ENCODE measurements around the gene HCK.

Gene HCK

DNA sequence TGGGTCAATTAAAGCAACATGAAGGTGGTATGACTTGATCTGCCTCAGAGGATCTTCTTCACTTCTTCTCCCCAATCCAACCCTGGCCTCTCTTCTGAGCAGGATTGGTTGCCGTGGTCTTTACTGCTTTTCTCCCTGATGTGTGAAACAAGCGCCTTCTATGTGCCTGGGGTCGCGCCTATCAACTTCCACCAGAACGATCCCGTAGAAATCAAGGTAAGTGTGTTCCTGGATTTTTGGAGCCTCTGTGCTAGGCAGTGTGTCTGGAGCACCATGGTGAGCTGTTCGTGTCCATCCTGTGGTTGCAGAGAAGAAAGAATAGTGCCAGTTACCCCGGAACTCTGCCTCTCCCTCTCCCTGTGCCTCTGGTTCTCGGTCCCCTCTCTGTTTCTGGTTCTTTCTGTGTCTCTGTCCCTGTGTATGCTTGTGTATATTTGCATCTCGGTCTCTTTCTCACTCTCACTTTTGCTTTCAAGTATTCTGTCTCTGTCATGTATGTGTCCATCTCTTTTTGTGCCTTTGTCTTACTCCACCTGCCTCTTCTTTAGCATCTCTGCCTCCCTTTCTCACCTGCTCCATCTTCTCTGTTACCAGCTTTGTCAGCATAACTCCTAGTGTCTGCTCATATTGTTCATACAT lies 81.0 kb downstream of the HCK start:
- DNase-seq: no peak

GRCh38 chr20:32134026-32134425 lies 82.0 kb downstream of the HCK start:
- DNase-seq: no peak

DNA sequence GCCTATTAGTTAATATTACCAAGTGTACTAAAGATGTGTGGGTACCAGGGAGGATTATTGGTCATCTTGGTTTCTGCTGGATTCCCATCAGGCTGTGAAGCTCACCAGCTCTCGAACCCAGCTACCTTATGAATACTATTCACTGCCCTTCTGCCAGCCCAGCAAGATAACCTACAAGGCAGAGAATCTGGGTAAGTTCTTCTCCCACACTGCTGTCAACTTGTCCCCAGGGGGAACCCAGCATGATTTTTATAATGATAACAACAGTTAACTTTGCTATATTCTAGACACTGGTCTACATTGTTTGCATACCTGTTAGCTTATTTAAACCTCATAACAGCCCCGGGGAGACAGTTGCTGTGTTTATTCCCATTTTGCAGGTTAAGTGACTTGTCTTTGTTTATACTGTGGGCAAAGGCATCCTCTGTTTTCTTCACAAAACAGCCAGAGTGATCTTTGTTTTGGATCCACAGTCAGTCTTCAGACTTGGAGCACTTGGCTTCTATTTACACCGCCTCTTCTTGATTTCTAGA lies 84.0 kb downstream of the HCK start:
- peak; percentile 8 for DNase-seq

DNA sequence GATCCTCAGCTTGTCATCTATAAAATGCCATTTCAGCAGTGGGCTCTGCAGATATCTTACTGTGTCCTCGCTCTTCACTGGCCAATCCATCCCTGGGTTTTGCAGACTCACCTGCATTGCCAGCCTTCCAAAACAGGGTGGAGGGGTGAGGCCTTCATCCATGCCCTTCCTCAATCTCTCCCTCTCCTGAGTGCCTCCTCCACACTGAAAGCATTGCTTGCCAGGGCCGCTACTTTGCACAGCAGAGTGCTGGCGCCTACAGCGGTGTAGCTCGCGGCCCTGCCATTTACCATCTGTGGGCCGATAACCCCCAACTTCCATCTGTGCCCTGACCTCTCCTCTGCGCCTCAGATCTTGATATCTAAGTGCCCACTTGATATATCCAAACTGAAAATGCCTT lies 86.9 kb downstream of the HCK start:
- no peak for DNase-seq

DNA sequence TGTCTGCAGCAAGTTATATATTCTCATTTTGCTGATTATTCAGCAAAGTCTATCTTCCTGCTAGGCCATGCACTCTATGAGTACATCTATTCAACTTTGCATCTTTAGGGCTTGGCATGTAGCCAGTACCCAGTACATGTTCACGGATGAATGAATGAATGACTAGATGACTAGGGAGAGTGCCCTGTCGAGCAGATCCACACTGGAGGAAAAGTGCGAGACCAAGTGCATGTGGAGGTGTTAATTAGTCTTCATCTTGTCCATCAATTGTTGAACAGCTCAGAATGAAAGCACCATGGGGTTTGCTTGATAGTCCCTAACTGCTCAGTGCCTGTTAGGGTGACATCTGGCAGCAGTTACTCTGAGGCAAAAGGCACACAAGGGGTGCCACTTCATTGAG lies 87.9 kb downstream of the HCK start:
- DNase-seq: no peak

DNA sequence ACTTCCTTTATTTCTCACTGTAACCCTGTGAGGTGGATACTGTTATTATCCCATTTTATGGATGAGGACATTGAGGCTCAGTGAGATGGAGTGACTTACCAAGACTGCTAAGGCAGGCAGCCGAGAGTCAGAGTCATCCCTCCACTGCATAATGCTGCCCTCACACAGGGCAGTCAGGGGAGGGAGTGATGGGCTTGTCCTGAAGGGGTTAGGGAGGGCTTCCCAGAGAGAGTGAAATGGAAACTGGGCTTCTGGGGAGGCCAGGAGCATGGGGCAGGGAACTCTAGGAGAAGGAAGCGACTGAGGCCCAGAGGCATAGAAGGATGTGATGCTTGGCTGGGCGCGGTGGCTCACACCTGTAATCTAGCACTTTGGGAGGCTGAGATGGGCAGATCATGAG lies 88.6 kb downstream of the HCK start:
- DNase-seq: no peak

DNA sequence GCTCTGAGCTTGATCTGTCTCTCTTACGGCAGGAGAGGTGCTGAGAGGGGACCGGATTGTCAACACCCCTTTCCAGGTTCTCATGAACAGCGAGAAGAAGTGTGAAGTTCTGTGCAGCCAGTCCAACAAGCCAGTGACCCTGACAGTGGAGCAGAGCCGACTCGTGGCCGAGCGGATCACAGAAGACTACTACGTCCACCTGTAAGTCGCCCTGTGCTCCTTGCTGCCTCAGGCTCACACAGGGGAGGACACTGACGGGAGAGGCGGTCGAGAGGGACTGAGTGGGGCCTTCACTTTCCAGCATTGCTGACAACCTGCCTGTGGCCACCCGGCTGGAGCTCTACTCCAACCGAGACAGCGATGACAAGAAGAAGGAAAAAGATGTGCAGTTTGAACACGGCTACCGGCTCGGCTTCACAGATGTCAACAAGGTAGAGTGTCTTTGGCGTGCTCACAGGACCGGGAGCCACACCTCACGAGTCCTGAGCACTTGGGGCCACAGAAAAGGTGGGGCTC lies 89.5 kb downstream of the HCK start:
- DNase-seq: no peak

DNA sequence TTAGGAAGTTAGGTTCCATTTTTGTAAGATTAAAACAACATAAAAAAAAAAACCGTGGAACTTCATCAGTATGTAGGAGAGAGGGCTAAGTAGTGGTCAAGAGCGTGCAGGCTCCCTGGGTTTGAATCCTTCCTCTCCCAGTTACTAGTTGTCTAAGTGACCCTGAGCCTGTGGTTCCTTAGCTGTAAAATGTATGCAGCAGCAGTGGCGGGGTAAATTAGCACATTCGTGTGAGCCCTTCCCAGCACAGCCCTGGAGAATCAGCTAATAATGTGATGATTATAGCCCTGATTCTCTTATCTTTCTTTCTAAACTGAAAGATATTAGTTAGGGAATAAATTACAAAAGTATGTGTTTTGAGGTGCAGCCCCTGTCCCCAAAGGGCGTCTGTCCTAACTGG lies 90.0 kb downstream of the HCK start:
- DNase-seq: no peak

- no peak for DNase-seq
These were observed 90.9 kb downstream of the HCK start for GRCh38 chr20:32142991-32143390.

DNA sequence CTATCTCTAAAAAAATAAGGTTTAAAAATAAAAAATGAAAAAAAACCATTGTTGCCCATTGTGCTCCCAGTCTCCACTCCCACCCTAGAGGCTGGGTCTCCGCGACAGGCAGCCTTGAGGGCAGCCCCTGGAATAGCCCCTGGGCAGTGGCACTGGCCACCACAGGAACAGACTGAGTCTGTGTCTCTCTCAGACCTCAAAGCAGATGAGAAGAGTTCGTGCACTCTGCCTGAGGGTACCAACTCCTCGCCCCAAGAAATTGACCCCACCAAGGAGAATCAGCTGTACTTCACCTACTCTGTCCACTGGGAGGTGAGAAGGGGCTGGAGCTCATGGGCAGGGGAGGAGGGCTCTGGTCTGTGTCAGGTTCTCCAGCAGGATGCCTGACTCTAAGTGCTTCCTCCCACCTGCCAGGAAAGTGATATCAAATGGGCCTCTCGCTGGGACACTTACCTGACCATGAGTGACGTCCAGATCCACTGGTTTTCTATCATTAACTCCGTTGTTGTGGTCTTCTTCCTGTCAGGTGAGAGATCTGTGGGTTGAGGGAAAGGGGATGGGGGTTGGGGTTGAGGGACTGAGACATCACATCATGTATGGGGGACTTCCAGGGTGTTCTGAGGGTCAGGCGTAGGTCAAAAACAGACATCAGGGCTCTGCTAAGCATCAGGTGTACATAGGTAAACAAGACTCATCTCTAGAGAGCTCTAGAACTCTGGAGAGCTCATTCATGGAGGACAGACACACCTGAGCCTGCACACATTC lies 93.0 kb downstream of the HCK start:
- DNase-seq: no peak

DNA sequence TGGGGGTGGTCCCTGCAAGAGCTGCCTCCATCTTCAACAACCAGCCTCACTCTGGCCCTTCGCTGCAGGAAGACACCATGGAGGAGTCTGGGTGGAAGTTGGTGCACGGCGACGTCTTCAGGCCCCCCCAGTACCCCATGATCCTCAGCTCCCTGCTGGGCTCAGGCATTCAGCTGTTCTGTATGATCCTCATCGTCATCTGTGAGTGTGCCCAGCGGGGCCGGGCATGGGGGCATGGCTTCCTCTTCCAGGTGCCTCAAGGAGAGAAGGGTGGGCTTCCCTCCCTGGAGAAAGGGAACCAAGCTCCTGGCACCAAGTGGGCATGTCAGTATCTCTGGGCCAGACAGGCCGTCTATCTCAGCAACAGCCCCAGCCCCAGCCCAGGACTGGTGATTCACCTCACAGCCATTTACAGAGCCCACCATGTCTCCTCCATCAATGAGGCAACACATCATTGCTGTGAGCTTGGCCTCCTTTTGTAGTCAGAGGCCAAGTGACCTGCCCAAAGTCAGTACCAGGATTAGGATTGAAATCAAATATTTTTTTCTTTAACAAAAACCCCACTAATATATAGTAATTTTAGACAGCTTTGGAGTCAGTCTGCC lies 97.6 kb downstream of the HCK start:
- DNase-seq: no peak

DNA sequence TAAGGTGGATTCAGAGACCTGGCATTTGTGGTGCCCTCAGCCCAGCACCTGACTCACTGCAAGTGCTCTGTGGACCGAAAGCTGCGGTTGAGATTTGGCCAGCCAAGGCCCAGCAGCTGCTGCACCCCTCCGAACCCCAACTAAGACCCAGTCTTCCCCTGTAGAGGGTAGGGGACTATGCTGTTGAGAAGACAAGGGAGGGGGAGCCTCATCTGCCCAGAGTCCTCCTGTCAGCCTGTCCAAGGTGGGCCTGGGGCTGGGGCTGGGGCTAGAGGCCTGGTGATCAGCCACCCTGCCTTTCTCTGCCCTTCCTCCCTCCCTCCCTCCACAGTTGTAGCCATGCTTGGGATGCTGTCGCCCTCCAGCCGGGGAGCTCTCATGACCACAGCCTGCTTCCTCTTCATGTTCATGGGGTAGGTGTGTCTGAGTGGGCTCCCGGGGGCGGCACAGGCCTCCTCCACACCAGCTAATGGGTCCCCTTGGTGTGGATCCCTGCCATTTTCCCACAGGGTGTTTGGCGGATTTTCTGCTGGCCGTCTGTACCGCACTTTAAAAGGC lies 98.3 kb downstream of the HCK start:
- no peak for DNase-seq
